Stimulated activated CD4-positive, alpha-beta T cell treated with anti-CD3 and anti-CD28 coated beads, Interleukin-15, amount 100 ng/mL, for 48 hours (primary cell): ENCODE data around the gene FCGR3B.
A peak's percentile ranks its signal among the peaks of the same experiment; 100 is the strongest.
"Not testable (repeated sequence)": the region's sequence is repeated elsewhere in the genome, so short reads cannot be mapped to it uniquely, and the experiment has no call there.

Experiments used
- DNase-seq, 2 donors: peaks; one replicate each; pipeline ENCODE4 v3.0.0-alpha.2; 2020; ENCODE audit warnings: low read depth in 2 of 2

The FCGR3B gene

GRCh38 chr1:161638251-161638993 is 7.4 kb upstream of the FCGR3B start:
- DNase-seq, result not testable (repeated sequence)

DNA sequence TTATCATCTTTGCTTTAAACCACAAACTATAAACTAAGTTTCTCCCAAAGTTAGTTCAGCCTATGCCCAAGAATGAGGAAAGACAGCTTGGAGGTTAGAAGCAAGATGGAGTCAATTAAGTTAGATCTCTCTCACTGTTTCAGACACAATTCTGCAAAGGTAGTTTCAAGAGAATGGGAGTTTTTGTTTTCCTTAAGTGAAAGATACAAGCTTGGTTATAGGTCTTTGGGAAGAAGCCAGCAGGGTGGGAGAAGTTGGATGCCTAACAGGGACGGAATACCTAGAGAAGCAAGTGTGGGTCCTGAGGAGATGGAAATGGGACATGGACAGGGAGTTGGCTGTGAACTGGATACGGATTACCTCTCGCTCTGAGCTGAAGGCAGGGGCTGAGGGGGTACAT is 6.0 kb upstream of the FCGR3B start:
- DNase-seq, result not testable (repeated sequence)

DNA sequence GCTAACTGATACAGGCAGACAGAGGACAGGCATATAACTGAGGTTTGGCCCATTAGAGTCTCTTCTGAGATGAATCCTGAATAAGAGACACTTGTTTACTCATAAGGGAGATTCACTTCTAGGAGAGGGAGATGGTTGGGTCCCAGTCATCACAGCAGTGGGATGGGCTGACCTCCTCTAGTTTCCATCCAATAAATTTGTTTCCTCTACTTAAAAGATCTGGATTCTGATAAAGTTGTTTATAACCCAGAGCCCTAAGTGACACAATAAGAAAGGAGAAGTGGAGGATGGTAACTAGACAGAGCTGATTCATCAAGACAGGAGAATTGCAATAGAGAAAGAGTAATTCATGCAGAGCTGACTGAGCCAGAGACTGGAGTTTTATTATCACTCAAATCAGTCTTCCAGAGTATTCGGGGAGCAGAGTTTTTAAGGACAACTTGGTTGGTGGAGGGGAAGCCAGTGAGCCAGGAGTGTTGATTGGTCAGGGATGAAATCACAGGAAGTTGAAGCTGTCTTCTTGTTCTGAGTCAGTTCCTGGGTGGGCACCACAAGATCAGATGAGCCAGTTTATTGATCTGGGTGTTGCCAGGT is 5.3 kb upstream of the FCGR3B start:
- DNase-seq, result not testable (repeated sequence)

GRCh38 chr1:161634993-161635392 is 4.0 kb upstream of the FCGR3B start:
- DNase-seq, result not testable (repeated sequence)

DNA sequence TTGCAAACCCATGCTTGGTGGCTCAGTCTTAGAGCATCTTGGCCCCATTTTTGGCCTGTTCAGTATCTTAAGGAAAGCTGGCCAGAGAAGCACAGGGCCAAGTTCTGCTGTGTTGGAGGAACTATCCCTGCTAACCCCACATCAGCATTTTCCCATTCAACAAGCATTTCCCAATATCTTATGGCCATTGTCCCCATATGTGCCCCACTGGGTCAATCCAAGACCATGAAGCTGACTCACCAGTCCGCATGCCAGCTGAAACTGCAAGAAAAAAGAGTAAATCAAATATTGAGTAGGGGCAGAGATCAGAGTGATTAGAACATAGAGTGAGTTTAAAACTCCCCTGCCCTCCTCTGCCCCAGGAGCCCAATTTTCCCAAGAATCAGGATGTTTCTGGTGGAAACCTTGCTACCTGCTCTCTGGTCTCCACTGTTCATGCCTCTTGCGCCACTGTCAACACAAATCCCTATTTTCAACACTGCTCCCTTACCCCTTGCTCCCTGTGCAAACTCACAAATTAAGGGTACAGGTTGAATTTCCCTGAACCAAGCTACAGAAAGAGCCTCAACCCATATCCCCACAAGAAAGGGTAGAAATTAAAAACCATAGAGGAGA is 741 bp downstream of the FCGR3B start:
- not testable (repeated sequence) for DNase-seq

DNA sequence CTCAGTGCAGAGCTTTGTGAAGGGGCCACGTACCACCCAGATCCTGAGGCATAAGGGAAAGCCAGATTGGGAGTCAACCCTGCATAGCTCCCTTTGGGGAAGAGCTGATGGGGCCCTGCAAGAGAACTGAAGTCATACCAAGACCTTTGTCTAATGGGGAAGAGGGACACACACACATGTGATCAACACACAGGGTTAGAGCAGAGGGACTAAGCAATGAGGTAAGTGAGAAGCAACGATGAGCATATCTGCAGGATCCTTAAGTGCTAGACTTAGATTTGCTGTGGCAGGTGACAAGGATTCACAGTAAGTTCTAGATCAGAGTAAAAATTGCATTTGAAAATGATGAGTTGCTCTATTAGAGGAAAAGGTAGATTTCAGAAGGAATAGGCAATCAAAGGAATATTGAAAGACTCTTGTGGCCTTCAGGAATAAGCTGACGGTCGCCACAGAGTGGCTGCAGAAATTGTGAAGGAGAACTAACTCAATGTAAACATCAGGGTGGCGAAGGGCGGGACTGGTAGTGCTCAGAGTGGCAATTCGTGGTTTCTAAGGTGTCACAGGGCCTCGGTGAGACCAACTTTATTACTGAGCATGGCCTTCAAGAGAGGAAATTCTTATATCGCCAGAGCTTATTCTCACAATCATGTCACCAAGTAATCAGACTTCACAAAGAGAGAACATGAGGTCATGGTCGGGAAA is 4.4 kb downstream of the FCGR3B start:
- DNase-seq, result not testable (repeated sequence)

DNA sequence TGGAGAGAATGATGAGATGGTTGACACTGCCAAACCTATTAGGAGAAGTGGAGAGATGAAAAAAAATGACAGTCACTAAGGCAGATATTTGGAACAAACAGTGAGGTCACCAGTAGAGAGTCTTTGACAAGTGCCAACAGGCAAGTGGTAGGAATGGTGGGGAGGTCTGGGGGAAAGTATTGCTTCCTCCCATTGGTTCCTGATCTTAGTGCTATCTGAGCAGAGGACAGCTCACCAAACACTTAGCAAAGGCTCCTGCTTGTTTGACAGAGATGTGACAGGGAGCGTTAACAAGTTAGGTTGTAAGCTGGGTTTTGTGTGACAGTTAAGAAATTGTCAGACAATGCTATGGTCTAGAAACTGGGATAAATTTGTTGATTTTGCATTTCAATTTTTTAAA is 6.4 kb downstream of the FCGR3B start:
- DNase-seq, result not testable (repeated sequence)

DNA sequence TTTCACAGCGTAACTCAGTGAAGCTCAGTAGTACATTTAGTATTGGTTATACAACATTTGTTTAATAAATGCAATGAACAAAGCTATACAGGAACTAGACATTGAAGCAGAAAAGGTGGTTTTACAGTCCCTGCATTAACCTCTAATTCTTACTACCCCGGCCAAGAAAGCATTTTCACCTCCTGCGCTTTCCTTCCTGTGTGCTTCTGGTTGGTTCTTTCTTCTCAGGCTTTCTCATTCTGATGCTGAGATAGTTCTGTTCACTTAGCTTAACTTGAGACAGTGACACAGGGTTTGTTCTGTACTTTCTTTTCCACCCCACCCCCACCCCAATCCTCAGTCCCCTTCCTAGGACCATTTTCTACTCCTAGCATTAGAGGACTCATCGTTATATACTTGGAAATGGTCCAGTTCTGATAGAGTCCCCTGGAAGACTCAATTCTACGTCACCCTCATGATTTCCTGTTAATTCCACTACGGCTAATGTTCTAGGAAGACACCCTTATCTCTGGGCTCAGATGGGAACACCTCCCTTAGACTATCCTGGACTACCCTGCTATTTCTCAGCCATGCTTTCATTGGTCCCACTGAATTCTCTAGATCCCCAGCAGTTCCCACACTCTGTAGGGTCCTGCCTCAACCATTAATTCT is 7.5 kb downstream of the FCGR3B start:
- not testable (repeated sequence) for DNase-seq

GRCh38 chr1:161622054-161622453 is 8.9 kb downstream of the FCGR3B start:
- DNase-seq, result not testable (repeated sequence)

GRCh38 chr1:161621181-161622000 is 9.6 kb downstream of the FCGR3B start:
- peak; percentile 56 to 76 for DNase-seq

- DNase-seq, result not testable (repeated sequence)
Measured at GRCh38 chr1:161620399-161620798, 10.6 kb downstream of the FCGR3B start.

DNA sequence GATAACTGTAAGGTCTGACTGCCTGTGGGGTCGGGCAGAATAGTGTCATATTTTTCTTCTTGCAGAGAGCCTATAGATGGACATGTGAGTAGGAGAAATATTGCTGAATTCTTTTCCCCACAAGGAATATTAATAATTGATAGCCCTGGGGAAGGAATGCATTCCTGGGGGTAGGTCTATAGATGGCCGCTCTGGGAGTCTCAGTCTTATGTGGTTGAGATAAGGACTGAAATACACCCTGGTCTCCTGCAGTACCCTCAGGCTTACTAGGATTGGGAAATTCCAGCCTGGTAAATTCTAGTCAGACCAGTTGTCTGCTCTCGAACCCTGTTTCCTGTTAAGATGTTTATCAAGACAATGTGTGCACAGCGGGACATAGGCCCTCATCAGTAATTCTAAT is 12.5 kb downstream of the FCGR3B start:
- not testable (repeated sequence) for DNase-seq

- not testable (repeated sequence) for DNase-seq
Measured at GRCh38 chr1:161616417-161616816, 14.6 kb downstream of the FCGR3B start.

- not testable (repeated sequence) for DNase-seq
Measured at GRCh38 chr1:161613142-161613514, 17.8 kb downstream of the FCGR3B start.

DNA sequence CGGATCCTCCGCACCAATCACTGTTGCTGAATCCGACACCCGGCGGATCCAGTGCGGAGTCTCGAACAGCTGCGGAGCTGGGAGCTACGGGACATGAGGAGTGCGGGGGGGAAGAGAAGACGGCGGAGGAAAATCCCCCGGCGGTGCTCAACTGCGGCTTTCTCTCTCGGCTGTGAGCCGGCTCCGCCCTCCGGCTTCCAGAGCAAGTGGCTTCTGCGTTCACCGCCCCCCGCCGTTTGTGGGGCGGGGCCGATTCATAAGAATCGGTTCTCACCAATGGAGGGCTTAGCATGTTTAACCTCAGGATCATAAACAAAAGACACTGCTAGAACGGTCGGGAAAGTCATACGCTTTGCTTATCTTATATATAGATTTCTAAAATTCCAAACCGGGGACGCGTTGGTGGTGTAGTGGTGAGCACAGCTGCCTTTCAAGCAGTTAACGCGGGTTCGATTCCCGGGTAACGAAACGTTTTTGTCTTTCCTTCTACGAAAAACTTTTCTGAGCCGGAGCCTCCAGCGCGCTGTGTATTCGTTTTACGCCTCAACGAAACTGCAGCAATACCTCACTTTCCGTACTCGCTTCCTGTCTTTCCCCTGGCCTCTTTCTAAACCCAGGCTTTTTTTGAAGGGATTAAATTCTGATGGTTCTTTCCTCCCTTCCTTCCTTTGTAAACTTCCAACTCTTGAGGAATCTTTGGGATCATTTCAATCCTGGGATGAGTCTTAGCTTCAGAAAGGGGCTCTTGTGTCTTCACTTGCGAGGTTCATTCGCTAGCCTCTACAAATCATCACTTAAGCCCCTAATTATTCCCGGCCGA is 18.4 kb downstream of the FCGR3B start:
- peak; percentile 71 to 87 for DNase-seq

- not testable (repeated sequence) for DNase-seq
Measured at GRCh38 chr1:161611866-161612321, 19.1 kb downstream of the FCGR3B start.

GRCh38 chr1:161610198-161610597 is 20.8 kb downstream of the FCGR3B start:
- DNase-seq, result not testable (repeated sequence)

DNA sequence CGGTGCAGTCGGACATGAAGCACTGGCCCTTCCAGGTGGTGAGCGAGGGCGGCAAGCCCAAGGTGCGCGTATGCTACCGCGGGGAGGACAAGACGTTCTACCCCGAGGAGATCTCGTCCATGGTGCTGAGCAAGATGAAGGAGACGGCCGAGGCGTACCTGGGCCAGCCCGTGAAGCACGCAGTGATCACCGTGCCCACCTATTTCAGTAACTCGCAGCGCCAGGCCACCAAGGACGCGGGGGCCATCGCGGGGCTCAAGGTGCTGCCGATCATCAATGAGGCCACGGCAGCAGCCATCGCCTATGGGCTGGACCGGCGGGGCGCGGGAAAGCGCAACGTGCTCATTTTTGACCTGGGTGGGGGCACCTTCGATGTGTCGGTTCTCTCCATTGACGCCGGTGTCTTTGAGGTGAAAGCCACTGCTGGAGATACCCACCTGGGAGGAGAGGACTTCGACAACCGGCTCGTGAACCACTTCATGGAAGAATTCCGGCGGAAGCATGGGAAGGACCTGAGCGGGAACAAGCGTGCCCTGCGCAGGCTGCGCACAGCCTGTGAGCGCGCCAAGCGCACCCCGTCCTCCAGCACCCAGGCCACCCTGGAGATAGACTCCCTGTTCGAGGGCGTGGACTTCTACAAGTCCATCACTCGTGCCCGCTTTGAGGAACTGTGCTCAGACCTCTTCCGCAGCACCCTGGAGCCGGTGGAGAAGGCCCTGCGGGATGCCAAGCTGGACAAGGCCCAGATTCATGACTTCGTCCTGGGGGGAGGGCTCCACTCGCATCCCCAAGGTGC is 24.2 kb downstream of the FCGR3B start:
- not testable (repeated sequence) for DNase-seq
